ENCODE data around the gene C10orf53.

The C10orf53 gene

DNA sequence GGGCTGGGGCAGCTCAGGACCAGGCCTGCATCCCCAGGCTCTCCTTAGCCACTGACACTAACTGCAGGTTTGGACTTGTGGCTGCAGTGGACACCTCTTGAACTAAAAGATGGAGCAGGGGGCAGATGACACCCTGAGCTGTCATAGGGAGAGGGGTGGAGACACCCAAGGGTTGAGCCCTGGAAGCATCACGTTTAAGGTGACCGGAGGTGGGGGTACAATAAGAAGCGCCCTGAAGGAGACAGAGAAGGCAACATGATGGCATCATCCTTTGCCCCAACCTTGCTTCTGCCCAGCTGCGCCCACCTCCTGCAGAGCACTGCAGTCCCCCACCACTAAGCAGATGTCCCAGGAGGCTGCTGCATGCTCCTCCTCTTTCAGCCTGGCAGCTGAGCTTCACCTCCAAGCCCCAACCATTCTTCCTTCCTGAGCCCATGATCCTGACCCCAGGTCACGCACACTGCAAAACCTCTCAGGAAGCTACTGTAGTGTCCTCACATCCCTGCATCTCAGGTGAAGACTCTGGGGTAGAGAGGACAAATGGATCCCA lies 57.2 kb downstream of the C10orf53 start:
- DNase-seq (ENCODE audit: low read depth in 2 of 2, low spot score in 1 of 2): no peak

DNA sequence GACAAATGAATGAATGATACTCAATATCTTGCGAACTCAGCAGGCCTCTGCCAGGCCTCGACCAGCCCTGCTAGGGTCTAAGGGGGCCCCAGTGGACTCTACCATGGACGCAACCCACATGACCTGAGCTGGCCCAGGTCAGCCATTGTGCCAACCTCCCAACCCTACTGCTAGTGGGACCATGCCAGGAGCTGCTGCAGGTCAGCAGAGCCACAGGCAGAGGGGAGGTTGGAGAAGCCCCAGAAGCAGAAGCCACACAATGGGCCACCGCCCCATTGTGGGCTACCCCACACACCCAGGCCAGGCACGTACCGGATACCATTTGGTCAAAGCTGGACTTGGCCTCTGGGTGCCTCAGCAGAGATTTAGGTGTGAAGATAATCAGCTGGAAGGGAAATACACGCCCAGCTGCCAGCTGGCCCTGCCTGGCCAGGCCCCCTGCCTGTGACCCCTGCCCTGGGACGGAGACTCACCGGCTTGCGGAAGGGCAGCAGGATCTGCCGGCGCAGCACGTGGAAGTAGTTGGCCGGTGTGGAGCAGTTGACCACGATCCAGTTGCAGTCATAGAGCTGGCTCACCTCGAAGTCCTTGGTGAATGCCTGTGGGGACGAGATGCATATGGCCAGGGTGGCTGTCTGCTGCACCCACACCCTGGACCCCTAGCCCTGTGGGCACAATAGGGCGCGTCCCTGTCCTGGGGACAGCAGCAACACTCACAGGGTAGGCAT lies 58.2 kb downstream of the C10orf53 start:
- no peak for DNase-seq (ENCODE audit: low read depth in 2 of 2, low spot score in 1 of 2)

DNA sequence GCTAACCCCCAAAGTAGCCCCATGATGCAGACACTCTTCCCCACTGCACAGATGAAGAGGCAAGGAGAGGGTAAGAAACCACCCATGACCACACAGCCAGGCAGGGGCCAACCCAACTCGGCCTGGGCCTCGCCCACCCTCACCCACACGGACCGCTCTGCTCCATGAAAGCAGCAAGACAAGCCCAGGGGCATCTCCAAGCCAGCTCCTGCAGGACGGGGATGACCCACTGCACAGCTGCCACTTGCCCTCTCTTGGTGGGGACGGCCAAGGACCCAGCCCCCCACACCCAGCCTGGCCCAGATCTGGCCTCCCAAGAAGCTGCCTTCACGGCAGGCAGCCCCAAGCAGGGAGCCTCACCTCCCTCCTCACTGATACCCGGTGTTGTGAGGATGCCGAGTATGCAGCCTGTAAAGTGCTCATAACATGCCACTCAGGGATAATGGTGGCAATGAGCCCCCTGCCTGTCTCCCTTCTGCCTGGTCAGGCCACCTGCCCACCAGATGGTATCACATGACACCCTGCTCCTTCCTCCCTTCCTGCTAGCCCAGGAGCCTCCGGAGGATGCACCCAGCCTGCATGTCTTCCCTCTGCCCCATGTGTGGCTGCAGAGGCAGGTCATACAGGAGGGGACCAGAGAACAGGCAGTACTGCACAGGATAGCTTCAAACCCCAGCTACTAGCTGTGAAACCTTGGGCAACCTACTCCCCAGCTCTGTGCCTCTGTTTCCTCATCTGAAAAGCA lies 59.3 kb downstream of the C10orf53 start:
- no peak for DNase-seq (ENCODE audit: low read depth in 2 of 2, low spot score in 1 of 2)

DNA sequence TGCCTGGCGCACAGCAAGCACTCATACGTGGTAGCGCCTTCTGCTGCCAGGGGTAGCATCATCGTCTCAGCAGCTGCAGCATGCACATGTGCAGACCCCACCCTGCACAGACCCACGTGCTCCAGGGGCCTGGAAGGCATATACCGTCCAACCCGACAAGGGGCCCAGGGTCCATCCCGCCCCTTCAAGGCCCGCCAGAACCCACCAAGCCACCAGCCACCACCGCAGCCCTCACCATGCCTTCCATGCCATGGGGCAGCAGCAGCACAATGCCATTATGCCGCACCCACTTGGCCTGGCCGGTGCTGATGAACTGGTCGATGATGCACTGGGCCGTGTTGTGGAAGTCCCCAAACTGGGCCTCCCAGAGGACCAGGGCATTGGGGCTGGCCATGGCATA lies 60.0 kb downstream of the C10orf53 start:
- no peak for DNase-seq (ENCODE audit: low read depth in 2 of 2, low spot score in 1 of 2)

DNA sequence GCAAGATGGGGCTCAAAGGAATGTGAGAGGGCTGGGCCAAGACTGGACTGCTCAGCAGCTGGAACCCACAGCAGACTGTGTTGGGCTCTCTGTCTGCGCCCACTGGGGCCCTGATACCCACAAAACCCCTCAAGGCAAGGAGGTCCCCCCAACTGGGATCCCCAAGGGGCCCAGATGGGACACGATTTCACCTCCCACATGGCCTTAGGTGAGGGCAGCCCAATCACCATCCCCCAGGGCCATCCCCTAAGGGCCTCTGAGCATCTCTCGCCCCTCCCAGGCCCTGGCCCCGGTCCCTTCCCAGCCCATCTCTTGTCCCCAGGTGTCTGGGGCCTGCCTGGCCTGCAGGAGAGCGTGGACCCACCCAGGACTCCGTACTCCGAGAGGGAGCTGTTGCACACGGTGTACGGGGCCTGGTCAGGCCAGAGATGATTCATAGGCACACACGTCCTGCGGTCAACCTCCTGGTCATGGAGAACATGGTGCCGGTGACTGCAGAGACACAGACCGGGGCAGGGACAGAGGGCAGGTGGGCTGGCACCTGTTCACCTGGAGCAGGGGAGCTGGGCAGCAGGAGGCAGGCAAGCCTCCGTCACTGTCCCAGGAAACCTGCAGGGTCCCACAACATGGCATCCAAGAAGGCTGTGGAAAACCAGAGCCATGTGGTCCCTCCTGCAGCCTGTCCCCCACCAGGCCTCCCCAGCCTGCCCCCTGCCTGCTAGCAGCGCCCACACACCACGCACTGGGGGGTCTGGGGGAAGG lies 61.1 kb downstream of the C10orf53 start:
- no peak for DNase-seq (ENCODE audit: low read depth in 2 of 2, low spot score in 1 of 2)

DNA sequence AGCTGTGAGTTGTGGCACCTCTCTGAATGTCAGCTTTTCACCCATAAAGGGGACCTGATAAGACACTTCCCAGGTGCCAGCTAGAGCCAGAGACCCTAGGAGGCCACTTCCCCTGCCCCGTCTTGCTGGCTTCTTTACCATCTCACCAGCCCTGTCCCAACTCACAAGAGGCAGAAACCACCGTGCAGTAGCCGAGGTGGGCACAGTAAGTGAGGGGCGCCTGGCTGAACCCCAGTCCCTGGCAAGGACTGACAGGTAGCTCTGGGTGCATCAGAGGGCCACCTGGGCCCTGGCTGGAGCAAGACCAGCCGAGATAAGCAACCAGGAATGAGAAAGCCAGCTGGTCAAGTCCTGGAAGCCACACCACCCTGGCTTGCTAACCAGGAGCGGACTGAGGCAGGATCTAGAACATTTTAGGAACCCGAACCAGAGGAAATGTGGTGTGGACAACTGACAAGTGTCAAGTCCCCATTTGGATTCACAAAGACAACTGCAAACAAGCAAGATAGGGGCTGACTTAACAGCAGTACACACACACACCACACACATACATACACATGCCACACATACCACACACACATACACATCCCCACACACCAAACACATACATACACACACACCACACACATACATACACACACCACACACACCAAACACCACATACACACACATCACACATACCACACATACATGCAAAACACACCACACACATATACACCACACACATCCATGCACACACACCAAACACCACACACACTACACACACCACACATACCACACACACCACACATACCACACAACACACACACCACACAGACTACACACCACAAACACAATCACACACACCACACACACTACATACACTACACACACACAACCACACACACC lies 61.9 kb downstream of the C10orf53 start:
- no peak for DNase-seq (ENCODE audit: low read depth in 2 of 2, low spot score in 1 of 2)

DNA sequence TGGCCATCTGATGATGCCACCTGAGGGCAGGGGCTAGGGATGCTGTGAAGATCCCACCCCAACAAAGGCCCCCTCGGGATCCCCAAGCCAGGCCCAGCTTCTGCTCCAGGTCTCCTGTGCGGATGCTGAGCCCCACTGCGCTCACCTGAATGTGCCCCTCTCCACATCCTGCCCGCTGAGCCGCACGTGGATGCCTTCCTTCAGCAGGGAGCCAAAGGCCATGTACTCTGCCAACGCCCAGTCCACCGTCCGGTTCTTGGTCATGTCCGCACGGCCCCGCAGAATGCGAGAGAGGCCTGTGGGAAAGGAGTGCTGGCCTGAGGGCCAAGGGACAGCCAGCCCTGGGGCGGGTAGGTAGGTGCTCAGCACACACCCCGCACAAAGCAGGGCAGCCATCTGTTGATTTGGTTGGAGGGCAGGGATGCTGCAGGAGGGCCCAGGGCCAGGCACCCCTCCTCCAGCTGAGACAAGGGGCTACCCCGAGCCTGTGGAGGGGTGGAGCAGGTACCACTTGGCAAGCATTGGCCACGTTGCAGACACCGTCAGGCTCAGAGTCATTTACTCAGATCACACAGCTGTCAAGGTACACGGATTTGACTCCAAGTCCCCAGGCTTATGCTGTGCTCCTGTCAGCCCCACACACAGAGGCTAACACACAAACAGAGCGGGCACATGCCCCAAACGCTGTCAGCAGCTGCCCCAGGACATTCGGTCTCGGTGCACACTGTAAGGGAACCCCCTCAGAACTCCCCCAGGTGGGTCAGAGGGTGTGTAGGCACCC lies 63.4 kb downstream of the C10orf53 start:
- no peak for DNase-seq (ENCODE audit: low read depth in 2 of 2, low spot score in 1 of 2)

DNA sequence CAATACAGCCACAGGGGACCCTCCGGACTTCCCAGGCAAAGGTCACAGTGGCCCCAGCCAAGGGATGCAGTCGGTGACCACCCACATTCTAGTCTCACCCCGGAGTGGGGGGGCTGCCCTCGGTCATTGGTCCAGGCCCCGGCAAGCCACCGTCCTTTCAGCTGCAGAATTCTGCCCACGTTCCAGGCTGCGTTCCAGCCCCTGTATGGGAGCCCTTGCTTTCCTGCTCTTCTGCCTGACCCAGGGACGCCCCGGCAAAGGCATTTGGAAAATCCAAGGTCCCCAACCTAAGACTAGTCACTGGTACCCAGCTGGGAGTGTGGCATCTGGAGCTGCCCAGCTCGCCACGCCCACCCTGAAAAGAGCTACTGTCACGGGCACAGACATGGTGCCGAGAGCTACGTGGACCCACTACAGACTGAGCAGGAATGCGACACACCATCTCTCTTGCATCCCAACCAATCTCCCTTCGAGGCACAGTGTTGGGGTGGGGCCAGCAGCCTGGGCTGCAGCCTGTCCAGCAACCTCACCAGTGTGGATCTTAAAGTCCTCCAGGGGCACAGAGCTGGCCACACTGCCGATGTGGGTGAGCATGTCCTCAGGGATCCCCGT lies 64.1 kb downstream of the C10orf53 start:
- no peak for DNase-seq (ENCODE audit: low read depth in 2 of 2, low spot score in 1 of 2)

DNA sequence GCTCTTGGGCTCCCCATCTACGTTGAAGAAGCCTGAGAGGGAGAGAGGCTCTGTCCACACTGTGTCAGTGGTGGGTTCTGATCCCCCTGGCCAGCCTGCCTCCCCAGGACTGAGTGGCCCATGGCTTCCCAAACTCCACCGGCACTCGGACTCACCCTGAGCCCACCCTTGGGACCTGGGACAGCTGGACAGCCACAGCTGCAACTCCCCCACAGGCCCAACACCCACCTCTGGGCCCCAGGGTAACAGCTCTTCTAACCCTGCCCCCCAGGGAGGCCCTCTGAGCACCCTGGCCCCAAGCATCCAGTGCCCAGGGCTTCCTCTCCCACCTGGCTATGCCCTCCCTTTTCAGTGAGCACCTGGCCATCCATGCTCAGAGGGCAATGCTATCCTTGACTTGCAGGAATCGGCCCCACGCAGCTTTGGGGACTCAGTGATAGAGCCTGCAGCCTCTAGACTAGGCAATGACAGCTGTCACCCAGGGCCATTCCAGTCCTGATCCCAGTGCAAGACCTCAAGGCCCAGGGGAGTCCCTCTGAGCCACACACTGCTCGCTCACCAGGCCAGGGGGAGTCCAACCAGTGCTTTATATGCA lies 64.7 kb downstream of the C10orf53 start:
- DNase-seq (ENCODE audit: low read depth in 2 of 2, low spot score in 1 of 2): no peak

DNA sequence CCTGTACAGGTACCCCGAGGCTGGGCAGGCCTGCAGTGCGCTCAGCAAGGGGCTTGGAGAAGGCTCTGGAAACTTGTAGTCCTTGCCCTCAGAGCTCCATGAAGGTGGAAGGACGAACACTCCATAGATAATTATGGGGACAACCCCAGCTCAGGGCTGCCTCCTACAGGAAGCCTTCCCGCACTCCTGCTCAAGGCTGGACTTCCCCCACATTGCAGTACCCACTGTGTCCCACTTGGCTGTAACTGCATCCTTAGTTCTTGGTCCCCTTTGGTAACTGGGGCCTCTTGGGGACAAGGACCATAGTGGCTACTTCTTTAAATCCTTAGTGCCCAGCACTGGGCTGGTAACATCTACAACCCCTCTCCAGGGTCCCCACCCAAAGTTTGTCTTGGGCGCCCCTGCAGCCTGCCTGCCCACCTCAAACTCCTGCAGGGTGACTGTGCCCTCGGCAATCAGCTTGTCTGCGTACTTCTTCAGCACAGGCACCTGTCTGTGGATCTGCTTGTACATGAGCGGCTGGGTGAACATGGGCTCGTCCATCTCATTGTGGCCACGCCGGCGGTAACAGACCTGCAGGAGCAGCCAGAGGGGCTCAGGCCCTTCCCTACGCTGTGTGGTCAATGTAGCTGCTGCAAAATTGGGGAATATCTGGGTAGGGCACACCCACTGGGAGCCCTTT lies 65.6 kb downstream of the C10orf53 start:
- DNase-seq (ENCODE audit: low read depth in 2 of 2, low spot score in 1 of 2): no peak

DNA sequence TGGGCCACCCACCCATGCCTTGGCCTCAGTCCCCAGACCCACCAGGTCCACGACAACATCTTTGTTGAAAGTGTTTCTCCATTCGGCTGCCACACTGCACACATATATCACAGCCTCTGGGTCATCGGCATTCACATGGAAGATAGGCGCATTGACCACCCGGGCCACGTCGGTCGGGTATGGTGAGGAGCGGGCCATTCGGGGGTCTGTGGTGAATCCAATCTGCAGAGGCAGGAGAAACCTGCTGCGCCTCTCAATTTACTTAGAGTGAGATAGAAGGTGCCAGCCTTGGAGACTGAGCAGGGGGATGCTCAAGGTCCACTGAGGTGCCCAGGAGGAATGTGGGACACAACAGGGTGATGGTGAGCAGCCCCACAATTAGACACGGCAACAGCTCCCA lies 66.3 kb downstream of the C10orf53 start:
- no peak for DNase-seq (ENCODE audit: low read depth in 2 of 2, low spot score in 1 of 2)

DNA sequence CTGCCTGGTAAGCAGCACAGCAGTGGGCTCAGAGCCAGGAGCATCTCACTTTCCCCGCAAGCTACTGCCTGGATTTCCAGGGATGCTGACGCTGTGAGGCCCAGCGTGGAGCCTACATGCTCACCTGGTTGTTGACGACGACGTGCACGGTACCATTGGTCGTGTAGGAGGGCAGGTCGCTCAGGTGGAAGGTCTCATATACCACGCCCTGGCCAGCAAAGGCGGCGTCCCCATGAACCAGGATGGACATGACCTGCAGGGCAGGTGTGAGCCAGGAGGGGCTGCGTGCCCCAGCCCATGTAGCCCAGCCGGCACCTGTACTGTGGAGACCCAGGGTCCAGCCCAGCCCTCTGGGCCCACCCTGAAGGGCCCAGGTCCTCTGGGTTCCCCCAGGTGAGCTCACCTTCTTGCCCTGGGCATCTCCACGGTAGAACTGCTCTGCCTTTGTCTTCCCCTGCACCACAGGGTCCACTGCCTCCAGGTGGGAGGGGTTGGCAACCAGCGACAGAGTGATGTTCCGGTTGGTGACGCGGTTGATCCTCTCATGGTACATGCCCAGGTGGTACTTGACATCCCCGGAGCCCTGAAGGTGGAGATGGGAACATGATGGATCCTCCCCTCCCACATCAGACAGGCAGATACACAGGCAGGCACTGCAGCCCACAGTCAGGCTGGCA lies 67.3 kb downstream of the C10orf53 start:
- no peak for DNase-seq (ENCODE audit: low read depth in 2 of 2, low spot score in 1 of 2)

All from stimulated activated CD8-positive, alpha-beta memory T cell treated with anti-CD3 and anti-CD28 coated beads, Interleukin-4, amount 100 ng/mL, for 4 hours (primary cell).